Bronchial epithelial cell (primary cell): ENCODE measurements around the gene STEAP1B. TPM values are rescaled to one million over a fixed set of nuclear protein-coding genes. Genes with fewer than 3 reads are reported as not detected.

Experiments
- DNase-seq: peaks from one replicate; pipeline ENCODE4 v3.0.0-alpha.2; 2010; ENCODE audit warnings: low read depth
- FAIRE-seq: peaks from 2 replicates; lab custom pipeline; 2011; peaks lifted over from hg19 to GRCh38; lab: Jason Lieb, UNC
- H3K27me3 ChIP-seq: 2 replicates; pipeline ENCODE4 v1.5.1; 2011; ENCODE audit warnings: low read length; ENCODE audit not compliant: control insufficient read depth, insufficient read depth
- H3K36me3 ChIP-seq: 2 replicates; pipeline ENCODE4 v1.5.1; 2011; ENCODE audit warnings: low read length; ENCODE audit not compliant: control insufficient read depth, insufficient read depth
- H3K4me3 ChIP-seq: 2 replicates; pipeline ENCODE4 v1.5.1; 2011; ENCODE audit warnings: mild to moderate bottlenecking, low read depth, low read length, control low read depth
- CTCF ChIP-seq: IDR thresholded peaks from 2 replicates; pipeline ENCODE4 v1.5.1; 2011; ENCODE audit warnings: mild to moderate bottlenecking, moderate library complexity, low read length, control low read depth, inconsistent platforms; ENCODE audit not compliant: insufficient read depth, severe bottlenecking
- total RNA-seq: library from RNA; depleted of rRNA; stranded (reverse); fragments of >200 nt; gene quantifications from 2 replicates; pipeline ENCODE4 v1.2.1, GENCODE V29; 2014

STEAP1B gene
- total RNA-seq, 1 donor from 2014 or later, result 3.7 TPM

GRCh38 chr7:22447008-22447407 lies 53.0 kb downstream of the STEAP1B start:
- Histone ChIP-seq H3K4me3 (no peak overlapping the region), H3K27me3 (no peaks in the 10 kb centered on the region), H3K36me3 (no peaks in the 10 kb centered on the region)
- FAIRE-seq, result no peak
- no peak for DNase-seq
- TF ChIP-seq CTCF, result no peak

- no peak overlapping the region for H3K4me3 ChIP-seq
- FAIRE-seq (no peak), DNase-seq (no peak)
- H3K36me3 ChIP-seq, result no peaks in the 10 kb centered on the region
- no peak for TF ChIP-seq CTCF
- H3K27me3 ChIP-seq, result no peaks in the 10 kb centered on the region
These were observed 54.1 kb downstream of the STEAP1B start for GRCh38 chr7:22445853-22446252.

GRCh38 chr7:22445140-22445743 lies 54.7 kb downstream of the STEAP1B start:
- H3K36me3 ChIP-seq, result no peaks in the 10 kb centered on the region
- no peaks in the 10 kb centered on the region for H3K27me3 ChIP-seq
- H3K4me3 ChIP-seq, result no peak overlapping the region
- DNase-seq, result peak; percentile 25
- FAIRE-seq, result no peak
- no peak for TF ChIP-seq CTCF

- DNase-seq, result peak; percentile 68
- H3K36me3 ChIP-seq, result no peaks in the 10 kb centered on the region
- no peaks in the 10 kb centered on the region for H3K27me3 ChIP-seq
- H3K4me3 ChIP-seq, result no peak overlapping the region
- TF ChIP-seq CTCF, result no peak
- FAIRE-seq, result no peak
These were observed 55.6 kb downstream of the STEAP1B start for GRCh38 chr7:22444181-22444971.

GRCh38 chr7:22443370-22444180 lies 56.4 kb downstream of the STEAP1B start:
- H3K36me3 ChIP-seq, result no peaks in the 10 kb centered on the region
- no peak for TF ChIP-seq CTCF

More at GRCh38 chr7:22443370-22444180, 56.4 kb downstream of the STEAP1B start:
- H3K4me3 ChIP-seq, result no peak overlapping the region
- DNase-seq (peak; percentile 42), FAIRE-seq (no peak)
- no peaks in the 10 kb centered on the region for H3K27me3 ChIP-seq
